ENCODE data around the gene CFAP20DC.
"Not testable (repeated sequence)": the region's sequence is repeated elsewhere in the genome, so short reads cannot be mapped to it uniquely, and the experiment has no call there.

The CFAP20DC gene

DNA sequence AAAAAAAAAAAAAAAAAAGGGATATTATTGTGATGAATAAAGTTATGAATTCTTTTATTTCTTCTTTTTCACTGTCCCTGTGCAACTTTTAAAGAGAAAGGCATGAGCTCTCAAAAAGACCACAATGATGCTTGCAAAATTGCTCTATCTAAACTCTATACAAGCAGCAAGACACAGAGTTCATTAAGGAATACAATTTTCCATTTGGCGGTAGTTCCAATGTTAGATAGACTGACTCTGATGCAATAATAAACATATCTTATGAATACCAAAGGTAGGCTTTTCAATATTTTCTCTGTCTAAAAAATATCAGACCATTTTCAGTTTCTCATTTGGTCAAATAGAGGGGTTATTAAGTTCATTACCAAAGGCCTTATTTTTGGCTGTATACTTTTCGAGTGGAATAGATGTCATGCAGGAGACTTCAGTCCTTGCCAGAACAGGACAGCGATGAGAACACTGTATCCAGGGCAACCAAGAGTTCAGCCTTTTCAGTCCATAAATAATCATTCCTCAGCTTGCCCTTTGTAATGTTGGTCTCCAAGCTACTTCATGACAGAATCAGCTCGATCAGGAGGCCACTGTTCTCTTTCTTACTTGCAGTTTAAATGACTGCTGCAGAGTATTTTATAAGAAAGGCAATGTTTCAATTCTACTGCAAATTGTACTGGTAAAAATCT, 220.4 kb downstream of the CFAP20DC start:
- Histone ChIP-seq H3K9ac (ENCODE audit: low read depth, low read length, poor library complexity) (no peak overlapping the region), H2BK120ac (ENCODE audit: low read depth, low read length) (no peak overlapping the region), H4K8ac (ENCODE audit: low read depth, low read length) (no peak overlapping the region), H3K79me1 (ENCODE audit: low read depth, low read length) (no peaks in the 10 kb centered on the region), H3K9me3 (replicated peaks in 1 of 2; ENCODE audit: control insufficient read depth in 2 of 2, insufficient read depth in 1 of 2, low read depth in 1 of 2, low read length in 2 of 2) (no peaks in the 10 kb centered on the region), H3K18ac (ENCODE audit: low read length) (no peak overlapping the region), H3K14ac (ENCODE audit: low read length) (no peak overlapping the region), H3K23ac (ENCODE audit: low read depth, low read length, poor library complexity) (no peak overlapping the region), H2AFZ (ENCODE audit: low read length) (peak overlapping the region; percentile 5), H3K4me1 (ENCODE audit: control insufficient read depth in 2 of 2, insufficient read depth in 1 of 2, low read depth in 1 of 2, low read length in 2 of 2) (peaks cover 0 to 8% of the 10 kb centered on the region in 2 donors), H2BK15ac (ENCODE audit: low read length) (no peak overlapping the region), H2BK12ac (ENCODE audit: low read length) (no peak overlapping the region), H3K4ac (ENCODE audit: low read length) (no peak overlapping the region), H3K27ac (replicated peaks; ENCODE audit: low read length) (no peak overlapping the region), H3K27me3 (ENCODE audit: control insufficient read depth in 3 of 3, insufficient read depth in 3 of 3, low read depth in 1 of 3, low read length in 3 of 3) (no peaks in the 10 kb centered on the region), H4K91ac (ENCODE audit: low read depth, low read length, poor library complexity) (no peak overlapping the region), H3K36me3 (replicated peaks in 1 of 2; ENCODE audit: control insufficient read depth in 2 of 2, insufficient read depth in 2 of 2, low read length in 2 of 2) (no peaks in the 10 kb centered on the region), H2AK5ac (ENCODE audit: low read depth, low read length) (no peak overlapping the region), H3K4me3 (ENCODE audit: low read length in 2 of 2) (no peak overlapping the region), H2BK5ac (ENCODE audit: low read length) (no peak overlapping the region), H3K4me2 (ENCODE audit: insufficient read depth, low read length, poor library complexity, severe bottlenecking) (no peak overlapping the region)
- WGBS, 2 donors (ENCODE audit: extremely low coverage in 2 of 2, insufficient read length in 2 of 2, insufficient replicate concordance in 1 of 2), result no CpG with 5 or more reads among the region's 4 CpGs
- DNase-seq (ENCODE audit: low spot score), result no peak

DNA sequence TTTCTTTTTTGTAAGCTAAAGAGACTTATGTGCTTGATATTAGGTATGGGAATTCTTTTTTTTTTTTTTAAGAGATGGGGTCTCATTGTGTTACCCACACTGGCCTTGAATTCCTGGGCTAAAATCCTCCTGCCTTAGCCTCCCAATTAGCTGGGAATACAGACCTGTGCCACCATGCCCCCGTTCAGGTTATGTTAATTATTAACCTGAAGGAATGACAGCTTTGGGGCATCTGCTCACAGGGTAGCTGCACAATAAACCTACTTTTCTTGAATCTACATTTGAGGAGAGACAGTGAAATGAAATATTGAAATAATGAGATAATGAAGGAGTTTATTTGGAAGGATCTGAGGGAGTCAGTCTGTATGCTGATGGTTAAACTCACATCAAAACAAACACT, 225.0 kb downstream of the CFAP20DC start:
- Histone ChIP-seq H3K36me3 (replicated peaks in 1 of 2; ENCODE audit: control insufficient read depth in 2 of 2, insufficient read depth in 2 of 2, low read length in 2 of 2) (no peaks in the 10 kb centered on the region), H3K9me3 (replicated peaks in 1 of 2; ENCODE audit: control insufficient read depth in 2 of 2, insufficient read depth in 1 of 2, low read depth in 1 of 2, low read length in 2 of 2) (no peaks in the 10 kb centered on the region), H3K4me2 (ENCODE audit: insufficient read depth, low read length, poor library complexity, severe bottlenecking) (no peak overlapping the region), H3K79me1 (ENCODE audit: low read depth, low read length) (no peaks in the 10 kb centered on the region), H3K27me3 (ENCODE audit: control insufficient read depth in 3 of 3, insufficient read depth in 3 of 3, low read depth in 1 of 3, low read length in 3 of 3) (no peaks in the 10 kb centered on the region), H3K27ac (replicated peaks; ENCODE audit: low read length) (no peak overlapping the region), H2AFZ (ENCODE audit: low read length) (no peak overlapping the region), H4K8ac (ENCODE audit: low read depth, low read length) (no peak overlapping the region), H2BK12ac (ENCODE audit: low read length) (no peak overlapping the region), H3K9ac (ENCODE audit: low read depth, low read length, poor library complexity) (no peak overlapping the region), H4K91ac (ENCODE audit: low read depth, low read length, poor library complexity) (no peak overlapping the region), H2BK120ac (ENCODE audit: low read depth, low read length) (no peak overlapping the region), H2AK5ac (ENCODE audit: low read depth, low read length) (no peak overlapping the region), H3K4ac (ENCODE audit: low read length) (no peak overlapping the region), H3K23ac (ENCODE audit: low read depth, low read length, poor library complexity) (no peak overlapping the region), H3K4me3 (ENCODE audit: low read length in 2 of 2) (no peak overlapping the region), H3K18ac (ENCODE audit: low read length) (no peak overlapping the region), H2BK15ac (ENCODE audit: low read length) (no peak overlapping the region), H3K4me1 (ENCODE audit: control insufficient read depth in 2 of 2, insufficient read depth in 1 of 2, low read depth in 1 of 2, low read length in 2 of 2) (peaks cover 0 to 2% of the 10 kb centered on the region in 2 donors), H3K14ac (ENCODE audit: low read length) (no peak overlapping the region), H2BK5ac (ENCODE audit: low read length) (no peak overlapping the region)
- WGBS, 2 donors (ENCODE audit: extremely low coverage in 2 of 2, insufficient read length in 2 of 2, insufficient replicate concordance in 1 of 2), result no CpG with 5 or more reads among the region's 1 CpG
- no peak for DNase-seq (ENCODE audit: low spot score)

DNA sequence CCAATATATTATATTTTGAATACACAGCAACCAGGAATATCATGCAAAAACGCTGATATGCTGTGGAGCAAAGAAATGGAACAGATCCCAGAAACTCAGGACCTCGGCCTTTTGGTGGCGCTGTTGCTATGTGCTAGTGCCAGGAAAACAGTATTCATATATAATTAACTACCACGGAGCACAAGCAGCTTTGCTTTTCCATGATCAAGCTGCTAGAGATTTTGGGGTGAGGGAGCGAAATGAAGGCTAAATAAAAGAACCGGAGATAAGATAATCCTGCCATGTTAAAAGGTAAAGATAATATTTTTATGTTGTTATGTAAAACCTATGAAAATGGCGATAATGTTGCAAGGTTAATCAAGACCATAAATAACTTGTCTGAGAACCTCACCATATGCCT, 225.5 kb downstream of the CFAP20DC start:
- Histone ChIP-seq H3K79me1 (ENCODE audit: low read depth, low read length) (no peaks in the 10 kb centered on the region), H2AFZ (ENCODE audit: low read length) (no peak overlapping the region), H3K4ac (ENCODE audit: low read length) (no peak overlapping the region), H3K14ac (ENCODE audit: low read length) (no peak overlapping the region), H4K8ac (ENCODE audit: low read depth, low read length) (no peak overlapping the region), H3K23ac (ENCODE audit: low read depth, low read length, poor library complexity) (no peak overlapping the region), H3K4me3 (ENCODE audit: low read length in 2 of 2) (no peak overlapping the region), H3K9me3 (replicated peaks in 1 of 2; ENCODE audit: control insufficient read depth in 2 of 2, insufficient read depth in 1 of 2, low read depth in 1 of 2, low read length in 2 of 2) (no peaks in the 10 kb centered on the region), H3K18ac (ENCODE audit: low read length) (no peak overlapping the region), H2AK5ac (ENCODE audit: low read depth, low read length) (no peak overlapping the region), H3K27me3 (ENCODE audit: control insufficient read depth in 3 of 3, insufficient read depth in 3 of 3, low read depth in 1 of 3, low read length in 3 of 3) (no peaks in the 10 kb centered on the region), H3K9ac (ENCODE audit: low read depth, low read length, poor library complexity) (no peak overlapping the region), H3K27ac (replicated peaks; ENCODE audit: low read length) (no peak overlapping the region), H2BK12ac (ENCODE audit: low read length) (no peak overlapping the region), H3K36me3 (replicated peaks in 1 of 2; ENCODE audit: control insufficient read depth in 2 of 2, insufficient read depth in 2 of 2, low read length in 2 of 2) (no peaks in the 10 kb centered on the region), H4K91ac (ENCODE audit: low read depth, low read length, poor library complexity) (no peak overlapping the region), H2BK5ac (ENCODE audit: low read length) (no peak overlapping the region), H3K4me2 (ENCODE audit: insufficient read depth, low read length, poor library complexity, severe bottlenecking) (no peak overlapping the region), H3K4me1 (ENCODE audit: control insufficient read depth in 2 of 2, insufficient read depth in 1 of 2, low read depth in 1 of 2, low read length in 2 of 2) (peaks cover 0 to 2% of the 10 kb centered on the region in 2 donors), H2BK120ac (ENCODE audit: low read depth, low read length) (no peak overlapping the region), H2BK15ac (ENCODE audit: low read length) (no peak overlapping the region)
- DNase-seq (ENCODE audit: low spot score), result peak; percentile 51
- WGBS, 2 donors (ENCODE audit: extremely low coverage in 2 of 2, insufficient read length in 2 of 2, insufficient replicate concordance in 1 of 2), result no CpG with 5 or more reads among the region's 7 CpGs

DNA sequence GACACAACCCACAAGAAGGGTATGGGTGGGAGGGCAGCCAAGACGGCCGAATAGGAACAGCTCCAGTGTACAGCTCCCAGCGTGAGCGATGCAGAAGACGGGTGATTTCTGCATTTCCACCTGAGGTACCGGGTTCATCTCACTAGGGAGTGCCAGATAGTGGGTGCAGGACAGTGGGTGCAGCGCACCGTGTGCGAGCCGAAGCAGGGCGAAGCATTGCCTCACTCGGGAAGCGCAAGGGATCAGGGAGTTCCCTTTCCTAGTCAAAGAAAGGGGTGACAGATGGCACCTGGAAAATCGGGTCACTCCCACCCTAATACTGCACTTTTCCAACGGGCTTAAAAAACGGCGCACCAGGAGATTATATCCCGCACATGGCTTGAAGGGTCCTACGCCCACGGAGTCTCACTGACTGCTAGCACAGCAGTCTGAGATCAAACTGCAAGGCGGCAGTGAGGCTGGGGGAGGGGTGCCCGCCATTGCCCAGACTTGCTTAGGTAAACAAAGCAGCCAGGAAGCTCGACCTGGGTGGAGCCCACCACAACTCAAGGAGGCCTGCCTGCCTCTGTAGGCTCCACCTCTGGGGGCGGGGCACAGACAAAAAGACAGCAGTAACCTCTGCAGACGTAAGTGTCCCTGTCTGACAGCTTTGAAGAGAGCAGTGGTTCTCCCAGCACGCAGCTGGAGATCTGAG, 243.1 kb downstream of the CFAP20DC start:
- H3K4me1 ChIP-seq (ENCODE audit: control insufficient read depth in 2 of 2, insufficient read depth in 1 of 2, low read depth in 1 of 2, low read length in 2 of 2); H3K27me3 ChIP-seq (ENCODE audit: control insufficient read depth in 3 of 3, insufficient read depth in 3 of 3, low read depth in 1 of 3, low read length in 3 of 3); H3K18ac ChIP-seq (ENCODE audit: low read length); H3K27ac ChIP-seq (replicated peaks; ENCODE audit: low read length); DNase-seq (ENCODE audit: low spot score); H2AFZ ChIP-seq (ENCODE audit: low read length); H4K8ac ChIP-seq (ENCODE audit: low read depth, low read length); H2BK15ac ChIP-seq (ENCODE audit: low read length); H2BK120ac ChIP-seq (ENCODE audit: low read depth, low read length); H3K14ac ChIP-seq (ENCODE audit: low read length); H3K36me3 ChIP-seq (replicated peaks in 1 of 2; ENCODE audit: control insufficient read depth in 2 of 2, insufficient read depth in 2 of 2, low read length in 2 of 2); H3K9me3 ChIP-seq (replicated peaks in 1 of 2; ENCODE audit: control insufficient read depth in 2 of 2, insufficient read depth in 1 of 2, low read depth in 1 of 2, low read length in 2 of 2); H3K79me1 ChIP-seq (ENCODE audit: low read depth, low read length); H2BK12ac ChIP-seq (ENCODE audit: low read length); H3K4me3 ChIP-seq (ENCODE audit: low read length in 2 of 2); H2AK5ac ChIP-seq (ENCODE audit: low read depth, low read length); H3K4ac ChIP-seq (ENCODE audit: low read length); H3K9ac ChIP-seq (ENCODE audit: low read depth, low read length, poor library complexity); H3K23ac ChIP-seq (ENCODE audit: low read depth, low read length, poor library complexity); H2BK5ac ChIP-seq (ENCODE audit: low read length); H4K91ac ChIP-seq (ENCODE audit: low read depth, low read length, poor library complexity); H3K4me2 ChIP-seq (ENCODE audit: insufficient read depth, low read length, poor library complexity, severe bottlenecking): not testable (repeated sequence)
- WGBS, 2 donors (ENCODE audit: extremely low coverage in 2 of 2, insufficient read length in 2 of 2, insufficient replicate concordance in 1 of 2), result no CpG with 5 or more reads among the region's 26 CpGs

All from neuronal stem cell (in vitro differentiated cells).